Fibroblast of the aortic adventitia (primary cell): ENCODE measurements around the gene FAM217A. TPM values are rescaled to one million over a fixed set of nuclear protein-coding genes. Genes with fewer than 3 reads are reported as not detected.
"Not testable (repeated sequence)": the region's sequence is repeated elsewhere in the genome, so short reads cannot be mapped to it uniquely, and the experiment has no call there.

ENCODE experiments used
- DNase-seq: peaks from one replicate; pipeline ENCODE4 v3.0.0-alpha.2; 2010; ENCODE audit warnings: low read depth
- H3K4me3 ChIP-seq: 2 replicates; pipeline ENCODE4 v1.5.1; 2011; ENCODE audit warnings: low read depth, mild to moderate bottlenecking, control low read depth, low read length, moderate library complexity
- CTCF ChIP-seq: IDR thresholded peaks from 2 replicates; pipeline ENCODE4 v1.5.1; 2011; ENCODE audit warnings: mild to moderate bottlenecking, low read length, control low read depth, inconsistent platforms; ENCODE audit not compliant: insufficient read depth
- total RNA-seq: library from RNA; depleted of rRNA; stranded (reverse); fragments of >200 nt; gene quantifications from 2 replicates; pipeline ENCODE4 v1.2.3, GENCODE V29; 2012; ENCODE audit warnings: low replicate concordance

The FAM217A gene
- total RNA-seq, 1 donor: not detected

DNA sequence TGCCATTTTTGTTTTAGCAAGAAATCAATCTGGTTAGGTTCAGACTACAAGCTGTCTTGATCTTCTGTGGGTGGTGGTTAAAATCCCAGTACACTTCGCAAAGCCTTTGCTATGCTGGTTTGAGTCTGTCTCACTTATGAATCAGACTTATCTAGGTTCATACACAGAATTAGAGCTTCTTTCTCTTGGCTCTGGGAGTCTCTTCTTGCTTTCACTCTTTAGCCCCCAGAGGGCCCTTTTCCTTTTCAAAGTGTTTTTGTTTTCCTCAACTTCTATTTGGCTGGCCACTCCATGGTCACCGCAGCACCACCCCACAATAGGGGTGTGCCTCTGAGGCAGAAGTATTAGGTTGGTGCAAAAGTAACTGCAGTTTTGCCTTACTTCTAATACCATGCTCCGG is 35.2 kb upstream of the FAM217A start:
- peak; percentile 22 for DNase-seq

DNA sequence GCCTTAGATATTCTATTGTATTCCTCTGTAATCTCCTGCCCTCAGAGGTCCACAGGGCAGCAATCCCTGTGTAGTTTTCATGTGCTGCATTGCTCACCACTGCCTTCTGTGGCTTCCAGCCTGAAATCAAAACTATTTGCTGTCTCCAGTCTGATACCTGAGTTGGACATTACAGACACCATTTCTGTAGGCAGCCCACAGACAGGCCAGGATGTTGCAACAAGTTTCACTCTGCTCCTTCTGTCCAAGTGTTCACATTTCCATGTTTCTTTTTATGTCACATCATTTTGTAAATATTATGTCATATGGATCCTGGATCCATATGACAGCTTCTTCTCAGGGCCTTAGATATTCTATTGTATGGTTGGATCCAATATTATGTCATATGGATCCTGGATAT is 34.7 kb upstream of the FAM217A start:
- H3K4me3 ChIP-seq: no peak overlapping the region
- DNase-seq: peak; percentile 8
- TF ChIP-seq CTCF: no peak

More for the DNA sequence above, 35.2 kb upstream of the FAM217A start:
- TF ChIP-seq CTCF: no peak
- H3K4me3 ChIP-seq: no peak overlapping the region

GRCh38 chr6:4112366-4112765 is 33.4 kb upstream of the FAM217A start:
- TF ChIP-seq CTCF: no peak
- H3K4me3 ChIP-seq: no peak overlapping the region
- no peak for DNase-seq

DNA sequence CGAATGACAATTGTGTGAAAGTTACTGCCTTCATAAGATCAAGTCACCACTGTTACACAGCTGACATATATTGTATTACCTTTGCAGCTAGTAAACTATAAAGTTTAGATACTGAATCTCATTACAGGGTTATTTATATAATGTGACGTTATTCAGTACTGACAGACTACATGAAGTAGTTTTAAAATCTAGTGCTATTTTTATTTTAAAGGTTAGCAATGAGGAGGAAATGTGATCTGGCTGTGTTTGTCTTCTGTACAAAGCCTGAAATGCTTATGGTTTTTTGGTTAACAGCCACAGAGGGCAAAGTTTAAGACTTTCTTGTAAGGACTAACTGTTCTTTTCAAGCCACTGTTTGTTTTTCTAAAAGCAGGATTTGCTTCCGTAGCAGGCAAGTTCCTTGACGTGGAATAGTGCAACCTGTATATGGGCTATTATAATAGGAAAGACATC is 30.5 kb upstream of the FAM217A start:
- H3K4me3 ChIP-seq, DNase-seq: not testable (repeated sequence)

- TF ChIP-seq CTCF: no peak
- no peak for DNase-seq
- H3K4me3 ChIP-seq: no peak overlapping the region
These were observed 29.7 kb upstream of the FAM217A start for GRCh38 chr6:4108561-4109093.

DNA sequence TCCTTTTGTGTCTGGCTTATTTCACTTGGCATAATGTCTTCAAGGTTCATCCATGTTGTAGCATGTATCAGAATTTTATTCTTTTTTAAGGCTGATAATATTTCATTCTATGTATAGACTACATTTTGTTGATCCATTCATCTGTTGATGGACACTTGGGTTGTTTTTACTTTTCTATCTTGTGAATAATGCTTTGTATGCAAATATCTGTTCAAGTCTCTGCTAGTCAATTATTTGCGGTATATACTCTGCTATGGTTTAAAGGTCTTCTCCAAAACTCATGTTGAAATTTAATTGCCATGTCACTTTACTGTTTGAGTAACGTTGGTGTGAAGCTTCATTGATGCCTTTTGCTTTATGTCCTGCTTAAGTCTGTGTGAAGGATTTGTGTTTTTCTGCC is 28.9 kb upstream of the FAM217A start:
- TF ChIP-seq CTCF: no peak
- H3K4me3 ChIP-seq: no peak overlapping the region
- no peak for DNase-seq

DNA sequence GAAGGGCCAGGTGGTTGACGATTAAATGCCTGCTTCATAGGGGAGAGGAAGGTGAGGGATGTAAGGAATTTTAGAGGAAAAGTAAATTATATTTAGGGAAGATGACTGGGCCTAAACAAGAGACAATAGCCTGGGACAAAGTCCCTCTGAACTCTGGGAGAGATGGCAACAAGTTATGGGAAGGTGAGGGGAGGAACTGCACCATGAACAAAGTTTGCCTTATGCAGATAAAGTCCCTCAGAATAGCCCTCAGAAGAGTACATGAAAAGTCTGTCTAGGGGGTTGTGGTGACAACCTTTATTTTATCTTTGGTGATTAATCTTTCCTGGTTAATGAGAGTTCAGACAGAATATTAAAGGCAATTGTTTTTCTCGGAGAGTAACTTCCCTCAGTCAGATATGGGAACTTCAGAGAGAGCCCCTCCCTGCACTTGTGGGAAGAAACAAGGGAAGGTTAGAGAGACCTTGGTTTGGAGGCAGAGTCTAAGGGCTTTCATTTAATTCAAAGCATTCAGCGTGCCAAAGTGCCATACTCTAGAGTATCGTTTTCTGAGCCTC is 27.1 kb upstream of the FAM217A start:
- no peak for DNase-seq

More for the DNA sequence above, 27.1 kb upstream of the FAM217A start:
- no peak overlapping the region for H3K4me3 ChIP-seq
- no peak for TF ChIP-seq CTCF
